K562 (cell line): ENCODE results near the gene AP3B1. TPM values are rescaled to one million over a fixed set of nuclear protein-coding genes. Genes with fewer than 3 reads are reported as not detected.

Experiments used
- ATAC-seq: fragments of 200-7000 bp; cut with Tn5 transposase; 3 replicates; pipeline ENCODE4 v1.9.1; 2020; ENCODE audit warnings: moderate library complexity
- BruUV-seq: library from RNA; stranded (reverse); fragments of 400-500 nt; replicated peaks from 2 replicates; lab custom pipeline; 2021; lab: Mats Ljungman, UMichigan
- CTCF ChIA-PET: fragments of 300-600 bp; formaldehyde crosslinking; extraction: SDS; loops from one replicate; lab custom pipeline; 2021; ENCODE audit warnings: low intra/inter-chr PET ratio; lab: Yijun Ruan, JAX
- POLR2A ChIA-PET: fragments of 300-600, 350-650 bp; sonication (Branson Sonifier 250); formaldehyde crosslinking; extraction: SDS; loops from one replicate; lab custom pipeline; 2021; ENCODE audit warnings: antibody characterized with exemption, inconsistent platforms; lab: Yijun Ruan, JAX
- DNase-seq, 4 experiments: peaks; one replicate each; pipeline versions ENCODE4 v3.0.0 to v3.0.0-alpha.2; 2011 to 2018; ENCODE audit warnings: low spot score in 3 of 4, mixed read lengths in 3 of 4; ENCODE audit errors: extremely low read depth in 1 of 4
- FAIRE-seq: peaks from 2 replicates; lab custom pipeline; 2011; peaks lifted over from hg19 to GRCh38; lab: Jason Lieb, UNC
- H2AFZ ChIP-seq: 2 replicates; pipeline ENCODE4 v1.6.0; 2011; ENCODE audit warnings: low read depth, low read length, control low read depth, inconsistent platforms
- H3K27ac ChIP-seq: fragments of 200-600 bp; 3 replicates; pipeline ENCODE4 v1.8.0; 2011; ENCODE audit warnings: low read depth, mild to moderate bottlenecking, control low read depth, inconsistent platforms, low read length, moderate library complexity, mixed read lengths; ENCODE audit errors: extremely low read depth
- H3K27me3 ChIP-seq, 2 experiments: fragments of 300-600 bp in 1 of 2; 2 replicates in 1 of 2; 3 replicates in 1 of 2; pipeline versions ENCODE4 v1.6.0 to v1.8.0; 2011; ENCODE audit warnings: inconsistent platforms in 2 of 2, low read length in 2 of 2, mild to moderate bottlenecking in 1 of 2, mixed read lengths in 1 of 2, moderate library complexity in 1 of 2; ENCODE audit not compliant: control insufficient read depth in 2 of 2, insufficient read depth in 2 of 2
- H3K36me3 ChIP-seq: fragments of 300-600 bp; 3 replicates; pipeline ENCODE4 v1.8.0; 2011; ENCODE audit warnings: mild to moderate bottlenecking, low read length, inconsistent platforms; ENCODE audit not compliant: control insufficient read depth, insufficient read depth
- H3K4me1 ChIP-seq, 2 experiments: fragments of 200-600 bp in 1 of 2; replicated peaks in 1 of 2; 2 replicates in 1 of 2; 3 replicates in 1 of 2; pipeline versions ENCODE4 v1.5.1 to v1.8.0; 2011; ENCODE audit warnings: inconsistent platforms in 2 of 2, low read length in 2 of 2, mild to moderate bottlenecking in 1 of 2, mixed read lengths in 1 of 2, moderate library complexity in 1 of 2; ENCODE audit not compliant: control insufficient read depth in 2 of 2, insufficient read depth in 2 of 2
- H3K4me2 ChIP-seq: 2 replicates; pipeline ENCODE4 v1.6.1; 2011; ENCODE audit warnings: low read length, control low read depth, inconsistent platforms, mixed read lengths; ENCODE audit not compliant: insufficient read depth
- H3K4me3 ChIP-seq: fragments of 200-600 bp; sonication (generic), shearing (Covaris generic); 2 replicates; pipeline ENCODE4 v1.5.1; 2016; ENCODE audit warnings: control low read depth, inconsistent platforms
- H3K79me2 ChIP-seq: fragments of 200-600 bp; 3 replicates; pipeline ENCODE4 v1.8.0; 2011; ENCODE audit warnings: low read length, inconsistent platforms; ENCODE audit not compliant: control insufficient read depth, insufficient read depth
- H3K9ac ChIP-seq, 2 experiments: 2 replicates each; pipeline versions ENCODE4 v1.6.0 to v1.6.1; 2011; ENCODE audit warnings: low read depth in 2 of 2, low read length in 2 of 2, control low read depth in 1 of 2, inconsistent platforms in 1 of 2, mild to moderate bottlenecking in 1 of 2, mixed read lengths in 1 of 2; ENCODE audit not compliant: insufficient read depth in 1 of 2
- H3K9me1 ChIP-seq: one replicate; pipeline ENCODE4 v1.6.0; 2011; ENCODE audit warnings: inconsistent platforms, mild to moderate bottlenecking, low read length, moderate library complexity; ENCODE audit not compliant: control insufficient read depth, insufficient read depth
- H3K9me3 ChIP-seq: replicated peaks from 2 replicates; pipeline ENCODE4 v1.5.1; 2011; ENCODE audit warnings: low read depth, low read length, inconsistent platforms; ENCODE audit not compliant: control insufficient read depth, insufficient read depth
- H4K20me1 ChIP-seq: replicated peaks from 2 replicates; pipeline ENCODE4 v1.6.1; 2011; ENCODE audit warnings: low read length, inconsistent platforms, mixed read lengths; ENCODE audit not compliant: control insufficient read depth, insufficient read depth
- LCOR ChIP-seq: sonication (generic); formaldehyde crosslinking; IDR thresholded peaks from 2 replicates; pipeline ENCODE4 v1.8.0; 2022; ENCODE audit warnings: mild to moderate bottlenecking, missing genetic modification reagents
- NFRKB ChIP-seq: fragments of 450-650 bp; IDR thresholded peaks from 2 replicates; pipeline ENCODE4 v1.6.1; 2016; ENCODE audit warnings: low read depth
- RBM15 ChIP-seq: fragments of 200-400 bp; formaldehyde crosslinking; IDR thresholded peaks from 2 replicates; pipeline ENCODE4 v1.6.1; 2018; ENCODE audit warnings: mild to moderate bottlenecking, low read length, moderate library complexity; ENCODE audit not compliant: insufficient read depth
- WGBS: fragments of 100-300 bp; shearing (Covaris generic); methylation state at CpG from one replicate; pipeline ENCODE4 v1.1.6; 2016; ENCODE audit warnings: low coverage, mixed read lengths; ENCODE audit not compliant: insufficient coverage; ENCODE audit errors: missing lambda C conversion rate; 5-methylcytosine and 5-hydroxymethylcytosine counted together
- in situ Hi-C: fragments of 300-500 bp; cut with MboI; formaldehyde crosslinking; loops from 4 replicates; pipeline ENCODE4 v1.15.0; 2018; ENCODE audit warnings: inconsistent platforms, mixed read lengths
- intact Hi-C: fragments of 100-400 bp; cut with micrococcal nuclease; formaldehyde crosslinking; loops from 2 replicates; pipeline ENCODE4 v1.14.2; 2022
- polyA plus RNA-seq, 8 experiments: library from polyadenylated mRNA; depleted of rRNA in 4 of 8; stranded (reverse) in 5 of 8; unstranded in 3 of 8; fragments of >200 nt; fragmentation: Nextera tagmentation in 2 of 8; fragmentation: Illumina TruSeq in 1 of 8; extraction: Ambion mirVana in 2 of 8; extraction: Trizol in 1 of 8; gene quantifications; 2 replicates each; pipeline versions ENCODE4 v1.2.1 to v1.2.3, GENCODE V29; 2011 to 2014; ENCODE audit warnings: inconsistent platforms in 1 of 8, missing spikeins in 1 of 8
- total RNA-seq, 7 experiments: library from RNA; depleted of rRNA in 6 of 7; stranded (reverse); fragments of >200 nt in 6 of 7; fragmentation: Illumina TruSeq in 2 of 7; extraction: Trizol in 2 of 7; gene quantifications; 2 replicates each; pipeline versions ENCODE4 v1.2.1 to v1.2.3, GENCODE V29; 2011 to 2021; ENCODE audit warnings: low replicate concordance in 1 of 7
- TF ChIP-seq, protein P1 (sequence below), 2 experiments: fragments of 450-650 bp; formaldehyde crosslinking in 1 of 2; IDR thresholded peaks; 2 replicates each; pipeline versions ENCODE4 v1.4.0 to v1.6.1; 2014 to 2020; ENCODE audit warnings: mild to moderate bottlenecking in 2 of 2, borderline replicate concordance in 1 of 2, low read depth in 1 of 2
- TF ChIP-seq, protein P2 (sequence below): sonication (generic); formaldehyde crosslinking; IDR thresholded peaks from 2 replicates; pipeline ENCODE4 v1.8.0; 2023; ENCODE audit warnings: mild to moderate bottlenecking, missing genetic modification reagents

The AP3B1 gene
- total and polyA plus RNA-seq, 9 of the 15 experiments (the other 6 are each of a cell fraction or from before 2014, with no cell fraction given) = 21.1 to 61.8 (median 42.2) TPM

DNA sequence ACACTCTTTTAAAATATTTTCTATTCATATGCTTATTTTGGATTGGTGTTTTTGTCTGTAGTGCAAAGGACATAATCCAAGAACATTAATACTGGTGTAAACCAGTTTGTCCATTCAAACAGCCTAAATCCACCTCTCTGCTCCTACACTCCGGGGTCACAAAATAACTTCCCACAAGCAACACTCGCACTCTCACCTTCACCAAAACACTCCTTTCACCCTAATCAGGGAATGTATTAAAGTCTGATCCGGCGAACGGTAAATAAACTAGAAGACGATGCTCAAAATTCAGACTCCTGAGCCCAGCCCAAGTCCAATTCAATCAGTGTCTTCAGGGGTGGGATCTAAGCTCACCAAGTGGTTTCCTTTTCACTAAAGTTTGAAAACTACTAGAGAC is 649 bp downstream of the AP3B1 start:
- Histone ChIP-seq H3K4me3 (peak overlapping the region; percentile 91), H3K9ac (peak overlapping the region; percentile 91 to 96), H4K20me1 (no peaks in the 10 kb centered on the region), H3K36me3 (peaks cover 4% of the 10 kb centered on the region; the same call in 1 of the 3 replicates)
- CTCF ChIA-PET = interaction anchor here (1.0 kb wide), 1 partner anchor 66 kb away, joined by 3 read pairs; the partner anchor contains the start of gene SCAMP1
- TSS peak; percentile 61 for BruUV-seq
- in situ Hi-C loops = loop anchor here (5.0 kb wide), 1 partner anchor 68 kb away; the partner anchor contains the start of gene SCAMP1
- FAIRE-seq = peak; percentile 37
- TF ChIP-seq, protein P1, sequence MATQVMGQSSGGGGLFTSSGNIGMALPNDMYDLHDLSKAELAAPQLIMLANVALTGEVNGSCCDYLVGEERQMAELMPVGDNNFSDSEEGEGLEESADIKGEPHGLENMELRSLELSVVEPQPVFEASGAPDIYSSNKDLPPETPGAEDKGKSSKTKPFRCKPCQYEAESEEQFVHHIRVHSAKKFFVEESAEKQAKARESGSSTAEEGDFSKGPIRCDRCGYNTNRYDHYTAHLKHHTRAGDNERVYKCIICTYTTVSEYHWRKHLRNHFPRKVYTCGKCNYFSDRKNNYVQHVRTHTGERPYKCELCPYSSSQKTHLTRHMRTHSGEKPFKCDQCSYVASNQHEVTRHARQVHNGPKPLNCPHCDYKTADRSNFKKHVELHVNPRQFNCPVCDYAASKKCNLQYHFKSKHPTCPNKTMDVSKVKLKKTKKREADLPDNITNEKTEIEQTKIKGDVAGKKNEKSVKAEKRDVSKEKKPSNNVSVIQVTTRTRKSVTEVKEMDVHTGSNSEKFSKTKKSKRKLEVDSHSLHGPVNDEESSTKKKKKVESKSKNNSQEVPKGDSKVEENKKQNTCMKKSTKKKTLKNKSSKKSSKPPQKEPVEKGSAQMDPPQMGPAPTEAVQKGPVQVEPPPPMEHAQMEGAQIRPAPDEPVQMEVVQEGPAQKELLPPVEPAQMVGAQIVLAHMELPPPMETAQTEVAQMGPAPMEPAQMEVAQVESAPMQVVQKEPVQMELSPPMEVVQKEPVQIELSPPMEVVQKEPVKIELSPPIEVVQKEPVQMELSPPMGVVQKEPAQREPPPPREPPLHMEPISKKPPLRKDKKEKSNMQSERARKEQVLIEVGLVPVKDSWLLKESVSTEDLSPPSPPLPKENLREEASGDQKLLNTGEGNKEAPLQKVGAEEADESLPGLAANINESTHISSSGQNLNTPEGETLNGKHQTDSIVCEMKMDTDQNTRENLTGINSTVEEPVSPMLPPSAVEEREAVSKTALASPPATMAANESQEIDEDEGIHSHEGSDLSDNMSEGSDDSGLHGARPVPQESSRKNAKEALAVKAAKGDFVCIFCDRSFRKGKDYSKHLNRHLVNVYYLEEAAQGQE (IDR thresholded peaks at IDR 0.05; ENCODE audit: borderline replicate concordance) = peak; percentile 91
- TF ChIP-seq, protein P1 (CRISPR knock-in tag; IDR thresholded peaks at IDR 0.05; ENCODE audit: low read depth) = no peak
- TF ChIP-seq, protein P2, sequence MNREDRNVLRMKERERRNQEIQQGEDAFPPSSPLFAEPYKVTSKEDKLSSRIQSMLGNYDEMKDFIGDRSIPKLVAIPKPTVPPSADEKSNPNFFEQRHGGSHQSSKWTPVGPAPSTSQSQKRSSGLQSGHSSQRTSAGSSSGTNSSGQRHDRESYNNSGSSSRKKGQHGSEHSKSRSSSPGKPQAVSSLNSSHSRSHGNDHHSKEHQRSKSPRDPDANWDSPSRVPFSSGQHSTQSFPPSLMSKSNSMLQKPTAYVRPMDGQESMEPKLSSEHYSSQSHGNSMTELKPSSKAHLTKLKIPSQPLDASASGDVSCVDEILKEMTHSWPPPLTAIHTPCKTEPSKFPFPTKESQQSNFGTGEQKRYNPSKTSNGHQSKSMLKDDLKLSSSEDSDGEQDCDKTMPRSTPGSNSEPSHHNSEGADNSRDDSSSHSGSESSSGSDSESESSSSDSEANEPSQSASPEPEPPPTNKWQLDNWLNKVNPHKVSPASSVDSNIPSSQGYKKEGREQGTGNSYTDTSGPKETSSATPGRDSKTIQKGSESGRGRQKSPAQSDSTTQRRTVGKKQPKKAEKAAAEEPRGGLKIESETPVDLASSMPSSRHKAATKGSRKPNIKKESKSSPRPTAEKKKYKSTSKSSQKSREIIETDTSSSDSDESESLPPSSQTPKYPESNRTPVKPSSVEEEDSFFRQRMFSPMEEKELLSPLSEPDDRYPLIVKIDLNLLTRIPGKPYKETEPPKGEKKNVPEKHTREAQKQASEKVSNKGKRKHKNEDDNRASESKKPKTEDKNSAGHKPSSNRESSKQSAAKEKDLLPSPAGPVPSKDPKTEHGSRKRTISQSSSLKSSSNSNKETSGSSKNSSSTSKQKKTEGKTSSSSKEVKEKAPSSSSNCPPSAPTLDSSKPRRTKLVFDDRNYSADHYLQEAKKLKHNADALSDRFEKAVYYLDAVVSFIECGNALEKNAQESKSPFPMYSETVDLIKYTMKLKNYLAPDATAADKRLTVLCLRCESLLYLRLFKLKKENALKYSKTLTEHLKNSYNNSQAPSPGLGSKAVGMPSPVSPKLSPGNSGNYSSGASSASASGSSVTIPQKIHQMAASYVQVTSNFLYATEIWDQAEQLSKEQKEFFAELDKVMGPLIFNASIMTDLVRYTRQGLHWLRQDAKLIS (CRISPR knock-in tag) = peak; percentile 82; the same call in 1 of the 2 replicates
- TF ChIP-seq LCOR (CRISPR knock-in tag) (peak; percentile 6; the same call in 1 of the 2 replicates), NFRKB (0 out of 2 replicates have a peak, but pooled peaks have one; percentile 10), RBM15 (no peak)
- TF ChIP-seq, all 486 proteins: peak for 4
- Histone ChIP-seq H3K4me2 (peak overlapping the region; percentile 81), H3K4me1 (peaks cover 5 to 10% of the 10 kb centered on the region in 2 experiments; a peak in 4 of 5 replicates), H2AFZ (peak overlapping the region; percentile 95), H3K9me3 (no peaks in the 10 kb centered on the region), H3K27ac (peak overlapping the region; percentile 92), H3K79me2 (peaks cover 55% of the 10 kb centered on the region), H3K27me3 (no peaks in the 10 kb centered on the region), H3K9me1 (no peaks in the 10 kb centered on the region)
- POLR2A ChIA-PET = interaction anchor here (0.6 to 2.5 kb wide), 5 partner anchors 10 to 770 kb away, joined by 3 to 14 read pairs (median 3); partner anchors contain the start of gene SCAMP1
- WGBS = under 1% methylated on average over 6 of the region's 6 CpGs
- DNase-seq (peak in 2 of 4 experiments; percentile 13 to 37), ATAC-seq (peak; percentile 26)
- intact Hi-C loops = loop anchor here (1.0 kb wide), 1 partner anchor 66 kb away; the partner anchor contains the start of gene SCAMP1
